NT2/D1 (cell line): ENCODE data around the gene SLIT3.

Source experiments
- SUZ12 ChIP-seq: IDR thresholded peaks from 2 replicates; pipeline ENCODE4 v1.6.1; 2011; ENCODE audit not compliant: insufficient read length, insufficient read depth; ENCODE audit errors: extremely low read depth
- YY1 ChIP-seq: IDR thresholded peaks from 2 replicates; pipeline ENCODE4 v1.6.1; 2011; ENCODE audit not compliant: insufficient read length, insufficient read depth
- ZNF274 ChIP-seq: IDR thresholded peaks from 2 replicates; pipeline ENCODE4 v1.6.1; 2011; ENCODE audit warnings: mild to moderate bottlenecking, low read depth, low read length

DNA sequence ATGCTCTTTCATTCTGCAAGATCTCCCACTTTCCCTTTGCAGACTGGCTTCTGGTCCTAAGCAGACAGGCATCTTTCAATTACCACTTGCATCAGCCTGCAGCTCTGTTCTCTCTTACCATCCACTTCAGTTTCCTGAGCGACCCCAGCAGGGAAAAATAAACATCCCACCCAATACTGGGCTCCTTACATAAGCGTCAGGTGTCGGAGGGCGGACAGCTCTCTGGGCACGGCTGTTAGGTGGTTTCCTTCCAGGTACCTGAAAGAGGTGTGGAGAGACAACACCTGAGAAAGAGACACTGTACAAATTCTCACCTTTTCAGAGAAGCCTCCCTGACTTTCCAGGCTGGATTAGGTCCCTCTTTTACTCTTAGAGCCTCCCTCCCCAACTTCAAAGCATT is 576.7 kb downstream of the SLIT3 start:
- no peak for TF ChIP-seq ZNF274
- no peak for TF ChIP-seq SUZ12
- no peak for TF ChIP-seq YY1
